OCI-LY1 (cell line): ENCODE data around the gene LGALS12.

Source experiments
- CTCF ChIP-seq: fragments of 200-600 bp; sonication (generic), shearing (Covaris generic); IDR thresholded peaks from 2 replicates; pipeline ENCODE4 v1.5.1; 2017; ENCODE audit warnings: mild to moderate bottlenecking, antibody characterized with exemption, low read length, moderate library complexity, mixed read lengths
- EZH2 ChIP-seq: fragments of 200-600 bp; sonication (generic), shearing (Covaris generic); IDR thresholded peaks from 2 replicates; pipeline ENCODE4 v1.8.0; 2017; ENCODE audit warnings: borderline replicate concordance, mixed run types, mild to moderate bottlenecking, antibody characterized with exemption, low read length, moderate library complexity, mixed read lengths

GRCh38 chr11:63534895-63535461, 29.1 kb downstream of the LGALS12 start:
- TF ChIP-seq CTCF (no peak), EZH2 (no peak)
